Stimulated activated naive CD8-positive, alpha-beta T cell treated with anti-CD3 and anti-CD28 coated beads, Interleukin-15, amount 100 ng/mL, for 72 hours (primary cell): Measurements from ENCODE around the gene KRTAP10-4.
A peak's percentile ranks its signal among the peaks of the same experiment; 100 is the strongest.
"Not testable (repeated sequence)": the region's sequence is repeated elsewhere in the genome, so short reads cannot be mapped to it uniquely, and the experiment has no call there.

Experiments
- ATAC-seq: fragments of 150-1000 bp; cut with Tn5 transposase; 2 replicates; pipeline ENCODE4 v1.10.0; 2021; ENCODE audit warnings: mild to moderate bottlenecking, moderate library complexity
- DNase-seq, 2 donors: peaks; one replicate each; pipeline ENCODE4 v3.0.0; 2021 to 2022
- H3K27ac Mint-ChIP-seq, 2 donors: one replicate each; pipeline ENCODE4 v1.8.0; 2022; ENCODE audit warnings: mild to moderate bottlenecking in 2 of 2, mixed read lengths in 2 of 2, moderate library complexity in 2 of 2
- H3K27me3 Mint-ChIP-seq: one replicate; pipeline ENCODE4 v1.8.0; 2022; ENCODE audit warnings: mixed read lengths
- H3K4me1 Mint-ChIP-seq: one replicate; pipeline ENCODE4 v1.8.0; 2022; ENCODE audit warnings: mild to moderate bottlenecking, mixed read lengths
- H3K4me3 Mint-ChIP-seq, 2 donors: one replicate each; pipeline ENCODE4 v1.8.0; 2022; ENCODE audit warnings: mild to moderate bottlenecking in 2 of 2, mixed read lengths in 2 of 2, moderate library complexity in 1 of 2
- H3K9me3 Mint-ChIP-seq, 2 donors: one replicate each; pipeline ENCODE4 v1.8.0; 2022; ENCODE audit warnings: mixed read lengths in 2 of 2

The KRTAP10-4 gene

DNA sequence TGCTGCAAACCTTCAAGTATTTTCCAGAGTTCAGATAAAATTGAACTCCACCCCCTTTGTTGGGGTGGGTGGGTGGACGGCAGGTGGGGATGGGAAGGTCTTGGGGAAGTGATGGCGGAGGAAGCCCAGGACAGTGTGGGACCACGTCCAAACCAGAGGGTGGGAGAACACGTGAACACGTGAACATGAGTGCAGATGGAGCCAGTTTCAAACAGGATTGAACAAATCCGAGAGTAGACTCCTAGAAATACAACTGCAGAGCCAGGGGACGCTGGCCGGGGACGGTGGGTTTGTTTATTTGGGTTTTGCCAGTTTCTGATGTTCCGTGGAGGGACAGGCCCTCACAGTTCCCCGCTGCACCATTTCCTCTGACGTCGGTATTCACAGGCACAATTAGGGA is 25.1 kb upstream of the KRTAP10-4 start:
- Mint-ChIP-seq H3K4me1 (peaks cover 22% of the 10 kb centered on the region), H3K9me3 (peaks cover 26 to 36% of the 10 kb centered on the region in 2 donors), H3K27me3 (no peaks in the 10 kb centered on the region), H3K4me3 (peak overlapping the region in 1 of 2 donors; percentile 87), H3K27ac (no peak overlapping the region)
- no peak for ATAC-seq
- no peak for DNase-seq

DNA sequence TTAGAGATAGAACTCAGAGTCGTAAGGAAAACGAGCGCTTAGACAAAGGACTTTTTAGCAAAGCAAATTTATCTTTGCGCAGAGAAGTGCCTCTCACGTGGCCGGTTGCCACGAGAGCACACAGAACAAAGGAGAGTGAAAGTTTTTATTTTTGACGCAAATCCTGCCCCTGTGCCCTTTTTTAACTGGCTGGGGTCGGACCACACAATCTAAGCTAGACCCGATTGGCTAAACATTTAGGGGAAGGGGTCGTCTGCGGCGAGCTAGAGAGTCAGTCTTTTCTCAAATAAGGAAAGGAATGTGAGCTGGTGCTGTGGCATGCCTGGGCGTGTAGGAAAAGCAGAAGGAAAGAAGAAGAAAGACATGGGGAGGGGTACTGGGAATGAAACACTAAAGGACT is 24.6 kb upstream of the KRTAP10-4 start:
- no peak for DNase-seq
- Mint-ChIP-seq H3K4me1 (peaks cover 22% of the 10 kb centered on the region), H3K27ac (no peak overlapping the region), H3K9me3 (peaks cover 28 to 36% of the 10 kb centered on the region in 2 donors), H3K4me3 (no peak overlapping the region), H3K27me3 (no peaks in the 10 kb centered on the region)
- no peak for ATAC-seq

DNA sequence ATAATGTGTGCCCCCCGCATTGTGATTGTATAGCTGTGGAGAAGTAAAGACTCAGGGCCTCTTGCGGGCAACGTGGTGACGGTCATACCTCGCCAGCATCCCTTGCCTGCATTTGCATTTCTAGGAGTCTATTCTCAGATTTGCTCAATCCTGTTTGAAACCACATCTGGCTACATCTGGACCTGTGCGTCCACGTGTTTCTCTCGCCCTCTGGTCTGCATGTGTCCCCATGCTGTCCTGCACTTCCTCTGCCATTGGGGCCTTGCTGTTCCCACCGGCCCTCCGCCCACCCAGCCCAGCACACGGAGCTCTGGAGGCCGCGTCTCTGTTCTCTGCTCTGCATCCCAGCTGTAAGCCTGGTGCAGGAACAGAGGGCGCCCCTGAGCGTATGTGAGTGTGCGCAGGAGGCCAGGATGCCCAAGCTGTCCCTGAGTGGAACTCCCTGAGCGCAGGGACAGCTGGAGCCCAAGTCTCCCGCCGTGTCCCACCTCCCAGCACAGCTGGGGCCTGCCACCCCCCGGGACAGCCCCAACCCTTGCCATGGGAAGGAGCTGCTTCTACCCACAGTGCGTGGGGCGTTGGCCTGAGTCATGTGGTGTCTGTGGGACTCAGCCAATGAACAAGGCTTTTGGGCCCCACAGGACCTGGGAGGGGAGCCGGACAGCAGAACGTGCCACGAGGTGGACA is 23.9 kb upstream of the KRTAP10-4 start:
- DNase-seq, result no peak
- peak; percentile 37 for ATAC-seq
- peaks cover 28 to 42% of the 10 kb centered on the region in 2 donors for H3K9me3 Mint-ChIP-seq
- H3K27ac Mint-ChIP-seq, result peak overlapping the region in 1 of 2 donors; percentile 30
- no peak overlapping the region for H3K4me3 Mint-ChIP-seq
- no peaks in the 10 kb centered on the region for H3K27me3 Mint-ChIP-seq
- peaks cover 22% of the 10 kb centered on the region for H3K4me1 Mint-ChIP-seq

DNA sequence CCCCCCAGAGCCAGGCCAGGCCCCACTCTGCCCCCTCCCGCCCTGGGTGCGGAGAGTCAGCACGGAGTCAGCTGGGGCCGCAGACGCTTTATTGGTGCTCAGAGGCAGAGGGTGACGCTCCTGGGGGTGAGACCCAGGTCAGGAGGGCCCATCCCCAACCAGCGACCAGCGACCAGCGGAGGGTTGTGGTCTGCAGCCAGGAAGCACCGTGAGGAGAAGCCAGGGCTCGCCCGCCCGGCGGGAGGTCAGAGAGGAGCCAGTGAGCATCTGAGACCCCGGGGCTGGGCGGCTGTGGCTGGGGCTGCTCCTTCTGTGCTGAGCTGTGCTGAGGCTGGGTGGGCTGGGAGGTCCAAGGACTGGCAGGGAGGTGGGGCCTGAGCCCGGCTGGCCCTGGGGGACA is 23.2 kb upstream of the KRTAP10-4 start:
- not testable (repeated sequence) for H3K27me3 Mint-ChIP-seq

DNA sequence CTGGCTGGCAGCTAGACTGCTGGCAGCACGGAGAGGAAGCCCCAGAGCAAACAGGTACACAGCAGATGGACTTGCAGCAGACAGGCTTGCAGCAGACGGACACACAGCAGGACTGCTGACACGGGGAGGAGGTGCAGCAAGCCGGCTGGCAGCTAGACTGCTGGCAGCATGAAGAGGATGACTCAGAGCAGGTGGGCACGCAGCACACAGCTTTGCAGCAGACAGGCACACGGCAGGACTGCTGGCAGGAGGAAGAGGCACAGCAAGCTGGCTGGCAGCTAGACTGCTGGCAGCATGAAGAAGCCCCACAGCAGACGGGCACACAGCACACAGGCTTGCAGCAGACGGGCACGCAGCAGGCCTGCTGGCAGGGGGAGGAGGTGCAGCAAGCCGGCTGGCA is 22.7 kb upstream of the KRTAP10-4 start:
- no peak for DNase-seq
- peaks cover 22% of the 10 kb centered on the region for H3K4me1 Mint-ChIP-seq

More for the DNA sequence above, 23.2 kb upstream of the KRTAP10-4 start:
- H3K4me1 Mint-ChIP-seq, result peaks cover 22% of the 10 kb centered on the region
- peaks cover 27 to 45% of the 10 kb centered on the region in 2 donors for H3K9me3 Mint-ChIP-seq
- not testable (repeated sequence) for H3K4me3 Mint-ChIP-seq, DNase-seq, H3K27ac Mint-ChIP-seq
- peak; percentile 33 for ATAC-seq

DNA sequence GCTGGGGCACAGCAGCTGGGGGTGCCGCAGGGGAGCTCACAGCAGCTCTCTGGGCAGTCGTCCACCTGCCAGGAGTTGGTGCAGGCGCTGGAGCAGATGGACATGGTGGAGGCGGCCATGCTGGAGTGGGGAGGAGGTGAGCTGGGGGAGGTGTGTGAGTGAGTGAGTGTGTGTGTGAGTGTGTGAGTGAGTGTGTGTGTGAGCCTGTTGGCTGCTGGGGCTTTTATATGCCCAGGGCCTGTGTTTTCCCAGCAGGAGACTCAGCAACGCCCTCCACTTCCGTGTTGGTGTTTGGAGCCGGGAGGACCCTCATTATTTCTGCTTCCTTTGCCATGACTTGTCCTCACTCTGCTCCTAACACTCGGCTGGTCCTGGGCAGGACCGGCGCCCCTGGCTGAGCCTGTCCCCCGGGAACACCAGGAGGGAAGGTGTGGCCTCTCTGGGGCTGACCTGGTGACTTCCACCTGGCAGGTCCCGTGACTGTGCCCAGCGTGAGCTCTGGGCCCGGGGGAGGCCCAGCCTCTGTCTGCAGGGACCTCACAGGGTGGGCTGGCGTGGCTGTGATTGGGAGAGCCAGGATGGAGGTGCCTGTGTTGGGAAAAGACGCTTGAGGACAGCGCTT is 22.1 kb upstream of the KRTAP10-4 start, which contains the start of gene KRTAP10-2:
Gene KRTAP10-2 (minus strand): TSS at position 166 of the 622 bp plus-strand sequence. CDS start 47 bp downstream, at position 119.
- Mint-ChIP-seq H3K4me3 (no peak within 1 kb of the TSS), H3K4me1 (peaks cover 22% of the 10 kb centered on the region), H3K9me3 (peaks cover 20 to 38% of the 10 kb centered on the region in 2 donors), H3K27ac (no peak within 1 kb of the TSS), H3K27me3 (no peaks in the 10 kb centered on the region)
- DNase-seq, result no peak
- ATAC-seq, result no peak

More for the DNA sequence above, 22.7 kb upstream of the KRTAP10-4 start:
- H3K4me3 Mint-ChIP-seq, result no peak overlapping the region
- no peak for ATAC-seq
- H3K27ac Mint-ChIP-seq, result no peak overlapping the region
- H3K27me3 Mint-ChIP-seq, result no peaks in the 10 kb centered on the region
- H3K9me3 Mint-ChIP-seq, result peaks cover 22 to 40% of the 10 kb centered on the region in 2 donors

DNA sequence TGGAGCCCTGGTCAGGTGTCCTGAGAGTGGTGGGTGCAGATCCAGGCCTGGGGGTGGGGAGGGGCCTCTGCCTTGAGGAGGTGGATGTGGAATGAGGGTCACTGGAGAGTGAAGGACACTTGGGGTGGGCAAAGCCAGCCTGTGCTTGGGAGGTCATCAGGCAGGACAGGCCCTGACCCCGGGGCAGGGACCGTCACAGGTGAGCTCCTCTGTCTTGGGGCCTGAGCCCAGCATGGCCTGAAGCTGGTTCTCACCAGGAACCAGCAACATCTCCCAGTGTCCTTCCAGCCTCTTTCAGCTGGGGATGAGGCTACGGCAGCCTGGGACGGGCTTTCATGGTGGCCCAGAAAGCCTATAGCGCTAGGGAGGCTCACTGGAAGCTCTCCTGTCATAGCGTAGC is 21.4 kb upstream of the KRTAP10-4 start:
- Mint-ChIP-seq H3K27ac (no peak overlapping the region), H3K4me3 (no peak overlapping the region), H3K27me3 (no peaks in the 10 kb centered on the region), H3K9me3 (peaks cover 13 to 32% of the 10 kb centered on the region in 2 donors), H3K4me1 (peaks cover 18% of the 10 kb centered on the region)
- no peak for ATAC-seq
- no peak for DNase-seq

DNA sequence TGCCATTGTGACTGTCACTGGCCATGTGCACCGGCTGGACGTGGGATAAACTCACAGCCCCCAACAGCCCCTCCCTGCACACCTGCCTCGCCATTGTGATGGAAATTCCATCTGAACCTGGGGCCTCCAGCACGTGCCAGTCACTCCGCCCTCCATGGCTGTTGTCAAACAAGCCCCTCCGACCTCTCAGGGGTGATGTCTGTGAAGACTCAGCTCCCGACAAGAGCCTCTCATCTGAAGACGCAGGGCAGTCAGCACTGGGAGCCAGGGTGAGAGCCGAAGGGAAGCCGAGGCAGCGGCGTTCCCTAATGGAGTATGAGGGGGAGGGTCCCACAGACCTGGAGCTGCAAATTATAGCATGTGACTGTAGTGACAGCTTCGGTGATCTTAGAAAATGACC is 20.8 kb upstream of the KRTAP10-4 start:
- no peak overlapping the region for H3K4me3 Mint-ChIP-seq
- DNase-seq (no peak), ATAC-seq (no peak)
- H3K27me3 Mint-ChIP-seq, result no peaks in the 10 kb centered on the region
- peaks cover 13% of the 10 kb centered on the region for H3K4me1 Mint-ChIP-seq
- H3K27ac Mint-ChIP-seq, result no peak overlapping the region
- peaks cover 8 to 26% of the 10 kb centered on the region in 2 donors for H3K9me3 Mint-ChIP-seq

DNA sequence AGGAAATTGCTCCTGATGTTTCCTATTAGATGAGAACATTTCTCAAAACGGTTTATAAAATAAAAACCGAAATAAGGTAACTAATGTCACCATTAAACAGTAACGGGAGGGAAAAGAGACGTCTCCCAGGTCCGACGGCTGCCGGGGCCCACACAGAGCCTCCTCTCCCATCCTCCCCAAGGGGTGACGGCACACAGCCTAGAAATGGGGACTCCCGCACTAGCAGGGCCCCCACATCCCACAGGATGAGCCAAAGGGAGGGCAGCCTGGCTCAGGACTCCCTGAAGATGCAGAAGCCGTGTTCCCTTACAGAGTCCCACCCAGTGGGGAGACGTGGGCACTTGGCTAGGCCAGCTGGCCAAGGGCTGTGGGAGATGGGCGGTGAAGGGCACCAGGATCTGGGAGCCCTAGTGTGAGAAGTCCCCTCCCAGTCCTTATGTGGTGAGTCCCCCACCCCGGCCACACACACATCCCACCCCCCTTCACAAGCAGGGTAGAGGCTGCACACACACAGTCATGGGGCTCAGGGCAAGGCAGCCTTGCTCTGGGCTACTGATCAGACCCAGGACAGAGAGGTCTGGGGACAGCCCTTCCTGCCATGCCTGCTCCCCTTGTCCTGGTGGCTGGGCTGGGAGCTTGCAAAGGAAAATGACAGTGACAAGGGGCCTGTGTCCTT is 18.2 kb upstream of the KRTAP10-4 start:
- Mint-ChIP-seq H3K4me3 (no peak overlapping the region), H3K27ac (no peak overlapping the region), H3K27me3 (no peaks in the 10 kb centered on the region), H3K9me3 (peaks cover 15 to 32% of the 10 kb centered on the region in 2 donors), H3K4me1 (peaks cover 4% of the 10 kb centered on the region)
- DNase-seq, result no peak
- no peak for ATAC-seq

DNA sequence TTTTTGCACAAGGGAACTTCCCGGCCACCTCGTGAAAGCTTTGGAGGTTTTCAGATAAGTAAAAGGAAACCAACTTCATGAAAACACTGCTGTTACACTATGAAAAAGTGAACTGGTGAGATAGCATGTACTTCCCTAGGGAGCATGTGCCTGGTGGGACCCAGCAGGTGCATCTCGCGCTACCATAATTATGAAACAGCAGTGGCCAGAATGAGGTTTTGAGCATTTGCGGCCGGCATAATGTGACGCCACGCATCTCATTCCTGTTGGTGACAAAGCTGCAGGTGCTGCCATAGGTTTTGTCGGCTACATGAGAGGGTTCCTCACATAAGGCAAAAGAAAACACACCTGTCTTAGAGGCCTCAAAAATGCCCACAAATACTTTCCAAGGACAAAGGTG is 16.6 kb upstream of the KRTAP10-4 start:
- H3K9me3 Mint-ChIP-seq, result peaks cover 23 to 42% of the 10 kb centered on the region in 2 donors
- DNase-seq (no peak), ATAC-seq (no peak)
- no peaks in the 10 kb centered on the region for H3K4me1 Mint-ChIP-seq
- no peak overlapping the region for H3K27ac Mint-ChIP-seq
- H3K4me3 Mint-ChIP-seq, result no peak overlapping the region
- H3K27me3 Mint-ChIP-seq, result no peaks in the 10 kb centered on the region

DNA sequence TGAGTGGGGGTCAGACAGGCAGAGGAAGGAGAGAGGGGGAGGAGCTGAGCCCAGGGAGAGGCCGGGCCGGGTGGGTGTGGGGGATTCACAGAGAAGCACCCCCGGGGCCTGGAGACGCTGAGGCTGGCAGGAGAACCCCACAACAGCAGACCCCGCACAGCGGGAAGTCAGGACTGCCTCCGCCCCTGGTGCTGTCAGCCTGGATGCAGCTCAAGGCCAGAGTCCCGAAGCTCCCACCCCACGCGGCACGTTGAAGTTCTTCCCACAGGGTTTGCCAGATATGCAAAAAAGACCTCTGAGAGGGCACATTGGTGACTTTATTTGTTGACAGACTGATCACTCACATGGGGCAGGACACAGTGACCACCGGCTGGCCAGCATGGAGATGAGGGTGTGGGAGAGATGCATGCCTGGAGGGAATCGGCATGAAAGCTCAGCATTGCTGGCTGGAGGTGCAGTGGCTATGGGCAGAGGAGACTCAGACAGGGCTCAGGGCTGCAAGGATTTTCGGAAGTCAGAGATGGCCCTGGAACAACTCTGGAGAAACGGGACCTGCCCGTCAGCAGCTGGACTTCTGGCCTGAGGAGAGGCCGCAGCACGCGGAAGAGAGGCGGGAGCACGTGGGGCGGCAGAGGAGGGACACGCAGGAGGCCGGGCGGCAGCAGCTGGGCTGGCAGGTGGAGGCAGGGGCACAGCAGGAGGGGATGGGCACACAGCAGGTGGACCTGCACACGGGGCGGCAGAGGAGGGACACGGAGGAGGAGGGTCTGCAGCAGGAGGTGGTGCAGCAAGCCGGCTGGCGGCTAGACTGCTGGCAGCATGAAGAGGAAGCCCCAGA is 15.8 kb upstream of the KRTAP10-4 start:
- H3K4me1 Mint-ChIP-seq, result no peaks in the 10 kb centered on the region
- ATAC-seq (no peak), DNase-seq (no peak)
- H3K27ac Mint-ChIP-seq, result peak overlapping the region in 1 of 2 donors; percentile 47
- H3K4me3 Mint-ChIP-seq, result no peak overlapping the region
- H3K9me3 Mint-ChIP-seq, result peaks cover 29 to 49% of the 10 kb centered on the region in 2 donors
- H3K27me3 Mint-ChIP-seq, result no peaks in the 10 kb centered on the region

DNA sequence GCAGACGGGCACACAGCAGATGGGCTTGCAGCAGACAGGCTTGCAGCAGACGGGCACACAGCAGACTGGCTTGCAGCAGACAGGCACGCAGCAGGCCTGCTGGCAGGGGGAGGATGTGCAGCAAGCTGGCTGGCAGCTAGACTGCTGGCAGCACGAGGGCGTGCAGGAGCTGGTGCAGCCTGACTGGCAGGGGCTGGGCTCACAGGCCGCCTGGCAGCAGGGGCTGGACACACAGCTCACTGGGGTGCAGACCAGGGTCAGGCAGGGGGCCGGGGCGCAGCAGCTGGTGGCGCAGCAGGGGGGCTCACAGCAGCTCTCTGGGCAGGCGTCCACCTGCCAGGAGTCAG is 15.2 kb upstream of the KRTAP10-4 start:
- peaks cover 29 to 49% of the 10 kb centered on the region in 2 donors for H3K9me3 Mint-ChIP-seq
- H3K27me3 Mint-ChIP-seq, H3K27ac Mint-ChIP-seq, ATAC-seq, H3K4me1 Mint-ChIP-seq, H3K4me3 Mint-ChIP-seq, DNase-seq: not testable (repeated sequence)

DNA sequence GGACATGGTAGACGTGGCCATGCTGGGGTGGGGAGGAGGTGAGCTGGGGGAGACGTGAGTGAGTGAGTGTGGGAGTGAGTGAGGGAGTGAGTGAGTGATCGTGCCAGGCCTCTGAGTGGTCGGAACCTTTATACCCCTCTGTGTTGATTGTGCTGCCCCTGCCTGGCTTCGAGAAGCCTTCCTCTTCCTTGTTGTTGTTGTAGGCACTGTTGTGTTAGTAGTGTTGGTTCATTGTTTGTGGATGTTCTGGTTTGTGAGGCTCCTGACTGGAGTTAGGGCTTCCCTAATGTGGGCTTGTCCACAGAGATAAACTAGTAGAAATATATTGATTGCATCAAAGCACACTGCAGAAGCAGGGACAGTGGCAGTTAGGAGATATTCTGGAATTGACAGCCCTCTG is 14.8 kb upstream of the KRTAP10-4 start, which contains the start of gene KRTAP10-3:
Gene KRTAP10-3 (minus strand): TSS at position 101 of the 400 bp plus-strand sequence. CDS start 80 bp downstream, at position 21.
- Mint-ChIP-seq H3K27ac (peak within 1 kb of the TSS in 1 of 2 donors; percentile 47), H3K27me3 (no peaks in the 10 kb centered on the region), H3K4me1 (no peaks in the 10 kb centered on the region), H3K4me3 (no peak within 1 kb of the TSS), H3K9me3 (peaks cover 28 to 51% of the 10 kb centered on the region in 2 donors)
- DNase-seq, result no peak
- ATAC-seq, result no peak

DNA sequence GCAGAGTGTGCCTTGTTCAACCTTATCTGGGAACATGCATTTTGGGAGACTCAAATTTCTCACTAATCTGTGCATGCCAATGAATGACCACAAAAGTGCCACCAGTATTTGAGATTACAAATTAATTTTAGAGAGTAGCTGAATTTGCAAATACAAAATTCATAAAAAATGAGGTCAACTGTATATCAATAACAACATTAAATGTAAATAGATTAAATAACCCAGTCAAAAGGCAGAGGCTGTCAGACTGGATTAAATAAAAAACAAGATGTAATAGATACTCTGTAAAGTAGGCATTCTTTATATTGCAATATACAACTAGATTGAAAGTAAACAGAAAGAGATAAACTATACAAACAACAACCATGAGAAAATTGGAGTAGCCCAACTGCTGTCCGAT is 9.4 kb upstream of the KRTAP10-4 start:
- no peak for DNase-seq
- Mint-ChIP-seq H3K4me3 (no peak overlapping the region), H3K4me1 (peaks cover 14% of the 10 kb centered on the region), H3K9me3 (peaks cover 24 to 39% of the 10 kb centered on the region in 2 donors), H3K27ac (no peak overlapping the region), H3K27me3 (no peaks in the 10 kb centered on the region)
- ATAC-seq, result no peak
